Effector memory CD8-positive, alpha-beta T cell (primary cell): ENCODE results near the gene WNT4.

Source experiments
- ATAC-seq: fragments of 150-1000 bp; cut with Tn5 transposase; replicated peaks from 2 replicates; pipeline ENCODE4 v1.10.0; 2021; ENCODE audit warnings: mild to moderate bottlenecking, moderate library complexity
- DNase-seq, 3 experiments: peaks; one replicate each; pipeline ENCODE4 v3.0.0; 2021
- H3K27ac Mint-ChIP-seq, 2 donors: one replicate each; pipeline ENCODE4 v1.8.0; 2022; ENCODE audit warnings: mild to moderate bottlenecking in 2 of 2, mixed read lengths in 2 of 2, moderate library complexity in 2 of 2
- H3K27me3 Mint-ChIP-seq, 2 donors: one replicate each; pipeline ENCODE4 v1.8.0; 2022; ENCODE audit warnings: mixed read lengths in 2 of 2
- H3K36me3 Mint-ChIP-seq: one replicate; pipeline ENCODE4 v1.8.0; 2022; ENCODE audit warnings: mild to moderate bottlenecking, moderate library complexity, mixed read lengths; ENCODE audit not compliant: insufficient read depth
- H3K4me1 Mint-ChIP-seq, 2 donors: one replicate each; pipeline ENCODE4 v1.8.0; 2022; ENCODE audit warnings: low read depth in 2 of 2, mixed read lengths in 2 of 2
- H3K4me3 Mint-ChIP-seq, 2 donors: one replicate each; pipeline ENCODE4 v1.8.0; 2022; ENCODE audit warnings: mild to moderate bottlenecking in 2 of 2, mixed read lengths in 2 of 2, moderate library complexity in 2 of 2
- H3K9me3 Mint-ChIP-seq, 2 donors: one replicate each; pipeline ENCODE4 v1.8.0; 2022; ENCODE audit warnings: mixed read lengths in 2 of 2

The WNT4 gene

DNA sequence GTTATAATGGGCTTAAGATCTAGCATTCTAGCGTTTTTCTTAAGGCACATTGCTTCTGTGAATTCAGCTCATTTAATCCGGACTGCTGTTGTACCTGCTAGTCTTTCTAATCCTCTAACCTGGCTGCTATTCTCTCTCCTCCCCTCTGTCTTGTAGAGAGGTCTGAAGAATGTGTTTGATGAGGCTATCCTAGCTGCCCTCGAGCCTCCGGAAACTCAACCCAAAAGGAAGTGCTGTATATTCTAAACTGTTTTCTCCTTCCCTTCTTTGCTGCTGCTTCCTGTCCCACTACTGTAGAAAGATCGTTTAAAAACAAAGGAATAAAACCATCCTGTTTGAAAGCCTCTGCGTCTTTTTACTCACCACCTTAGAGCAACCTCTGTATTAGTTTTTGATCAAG is 53.1 kb downstream of the WNT4 start:
- H3K9me3 Mint-ChIP-seq: no peaks in the 10 kb centered on the region
- peak overlapping the region; percentile 69 to 75 for H3K4me3 Mint-ChIP-seq
- no peaks in the 10 kb centered on the region for H3K27me3 Mint-ChIP-seq
- H3K27ac Mint-ChIP-seq: peak overlapping the region; percentile 92 to 93
- peaks cover 52 to 76% of the 10 kb centered on the region in 2 donors for H3K4me1 Mint-ChIP-seq
- DNase-seq: no peak
- ATAC-seq: peak; percentile 38
- peaks cover 97% of the 10 kb centered on the region for H3K36me3 Mint-ChIP-seq

DNA sequence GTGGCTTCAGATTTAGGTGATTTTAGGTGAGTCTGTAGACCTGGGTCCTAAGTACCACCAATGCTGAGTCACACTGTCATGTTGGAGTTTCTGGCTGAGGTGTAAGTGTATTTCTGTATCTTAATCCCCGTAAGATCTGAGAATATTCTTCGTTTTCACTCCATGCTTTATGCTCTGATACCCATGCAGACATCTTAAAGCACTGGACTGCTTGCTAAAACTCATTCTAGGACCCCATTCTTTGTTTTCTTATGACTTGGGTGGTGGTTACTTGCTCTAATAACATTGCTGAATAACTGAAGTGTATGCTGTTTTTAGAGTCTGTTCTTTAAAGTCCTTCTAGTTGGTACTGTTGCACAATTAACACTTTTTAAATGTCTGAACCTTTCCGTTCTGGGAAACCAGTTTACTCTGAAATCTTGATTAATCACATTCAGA is 53.7 kb downstream of the WNT4 start:
- Mint-ChIP-seq H3K36me3 (peaks cover 97% of the 10 kb centered on the region), H3K9me3 (no peaks in the 10 kb centered on the region), H3K27ac (peak overlapping the region; percentile 92 to 93), H3K27me3 (no peaks in the 10 kb centered on the region), H3K4me1 (peaks cover 52 to 78% of the 10 kb centered on the region in 2 donors), H3K4me3 (peak overlapping the region; percentile 69 to 75)
- peak; percentile 28 for ATAC-seq
- DNase-seq: no peak

DNA sequence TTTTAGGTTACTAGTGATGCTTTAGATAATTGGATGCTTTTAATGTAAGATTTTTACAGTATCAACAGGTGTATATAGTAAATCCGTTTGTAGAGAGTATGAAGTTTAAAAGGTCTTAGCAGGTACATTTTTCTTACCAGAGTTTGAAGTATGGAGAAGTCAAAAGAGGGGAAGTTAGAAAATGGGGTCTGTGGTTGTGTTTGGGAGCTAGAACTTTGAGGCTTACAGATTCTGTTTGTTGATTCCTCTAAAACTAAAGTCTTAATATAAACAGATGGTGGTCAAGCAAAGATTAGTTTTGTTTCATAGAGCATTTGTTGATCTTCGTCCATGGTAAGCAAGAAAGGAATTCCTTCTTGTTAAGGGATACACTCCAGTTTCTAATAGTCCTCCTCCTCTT is 54.6 kb downstream of the WNT4 start:
- no peaks in the 10 kb centered on the region for H3K27me3 Mint-ChIP-seq
- DNase-seq (no peak), ATAC-seq (no peak)
- no peaks in the 10 kb centered on the region for H3K9me3 Mint-ChIP-seq
- peaks cover 98% of the 10 kb centered on the region for H3K36me3 Mint-ChIP-seq
- peak overlapping the region; percentile 92 to 93 for H3K27ac Mint-ChIP-seq
- H3K4me1 Mint-ChIP-seq: peaks cover 56 to 81% of the 10 kb centered on the region in 2 donors
- H3K4me3 Mint-ChIP-seq: peak overlapping the region; percentile 69 to 75

- no peaks in the 10 kb centered on the region for H3K27me3 Mint-ChIP-seq
- H3K27ac Mint-ChIP-seq: peak overlapping the region; percentile 54 to 77
- no peak overlapping the region for H3K4me3 Mint-ChIP-seq
- H3K9me3 Mint-ChIP-seq: no peaks in the 10 kb centered on the region
- DNase-seq: no peak
- H3K36me3 Mint-ChIP-seq: peaks cover 98% of the 10 kb centered on the region
- peaks cover 59 to 76% of the 10 kb centered on the region in 2 donors for H3K4me1 Mint-ChIP-seq
- no peak for ATAC-seq
Observed at GRCh38 chr1:22080191-22080590, 62.7 kb downstream of the WNT4 start.

DNA sequence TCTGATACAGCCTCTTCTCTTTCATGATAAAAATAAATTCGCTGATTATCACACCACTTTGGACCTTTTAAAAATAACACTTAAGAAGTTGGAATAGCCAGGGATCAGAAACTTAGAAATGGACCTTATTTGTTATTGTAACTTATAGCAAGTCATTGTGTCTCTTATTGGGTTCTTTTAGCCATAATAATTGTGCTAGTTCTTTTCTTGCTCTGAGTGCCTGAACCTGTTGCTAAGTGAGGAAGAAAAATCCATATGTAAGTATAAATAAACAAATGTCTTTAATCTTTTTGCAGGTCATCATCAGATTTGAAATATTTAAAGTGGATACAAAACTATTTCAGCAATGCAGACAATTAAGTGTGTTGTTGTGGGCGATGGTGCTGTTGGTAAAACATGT is 64.8 kb downstream of the WNT4 start:
- DNase-seq (no peak), ATAC-seq (no peak)
- peaks cover 95% of the 10 kb centered on the region for H3K36me3 Mint-ChIP-seq
- no peaks in the 10 kb centered on the region for H3K27me3 Mint-ChIP-seq
- peak overlapping the region; percentile 38 to 73 for H3K4me3 Mint-ChIP-seq
- H3K9me3 Mint-ChIP-seq: no peaks in the 10 kb centered on the region
- H3K27ac Mint-ChIP-seq: peak overlapping the region; percentile 54 to 77
- peaks cover 62 to 78% of the 10 kb centered on the region in 2 donors for H3K4me1 Mint-ChIP-seq

DNA sequence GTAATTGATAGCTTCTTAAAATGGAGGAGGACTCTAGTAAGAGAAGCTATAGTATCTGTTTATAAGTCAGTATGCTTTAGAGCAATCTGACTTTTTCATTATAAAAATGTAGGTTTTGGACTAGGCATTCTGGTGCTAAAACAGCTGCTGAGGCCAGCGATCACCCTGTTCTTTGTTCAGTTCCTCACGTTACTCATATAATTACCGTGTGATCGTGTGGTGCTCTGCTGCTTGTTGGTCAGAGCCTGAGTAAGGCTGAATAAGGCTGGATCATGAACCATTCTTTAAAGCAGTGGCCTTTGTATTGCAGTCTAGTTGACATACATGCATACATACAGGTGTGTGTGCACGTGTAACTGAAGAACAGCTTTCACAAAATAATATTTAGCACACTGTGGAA is 65.2 kb downstream of the WNT4 start:
- Mint-ChIP-seq H3K27me3 (no peaks in the 10 kb centered on the region), H3K36me3 (peaks cover 95% of the 10 kb centered on the region), H3K27ac (peak overlapping the region; percentile 38 to 64), H3K9me3 (no peaks in the 10 kb centered on the region), H3K4me1 (peaks cover 63 to 82% of the 10 kb centered on the region in 2 donors), H3K4me3 (peak overlapping the region; percentile 38 to 73)
- DNase-seq: no peak
- peak; percentile 25 for ATAC-seq

DNA sequence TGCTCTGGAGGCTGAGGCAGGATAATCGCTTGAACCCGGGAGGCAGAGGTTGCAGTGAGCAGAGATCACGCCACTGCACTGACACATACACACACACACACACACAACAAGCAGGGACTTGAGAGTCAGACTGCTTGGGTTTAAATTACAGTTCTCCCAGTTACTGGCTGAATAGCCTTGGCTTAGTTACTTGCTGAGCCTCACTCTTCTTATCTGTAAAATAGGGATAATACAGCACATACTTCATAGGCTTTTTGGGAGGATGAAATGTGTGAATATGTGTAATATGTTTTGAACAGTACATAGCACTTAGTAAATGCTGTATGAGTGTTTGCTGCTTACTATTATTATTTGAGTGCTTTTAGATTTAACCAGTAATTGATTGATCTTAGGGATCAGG is 66.6 kb downstream of the WNT4 start:
- DNase-seq: no peak
- H3K27ac Mint-ChIP-seq: peak overlapping the region; percentile 38 to 64
- no peaks in the 10 kb centered on the region for H3K9me3 Mint-ChIP-seq
- peaks cover 68 to 88% of the 10 kb centered on the region in 2 donors for H3K4me1 Mint-ChIP-seq
- peak overlapping the region; percentile 12 to 73 for H3K4me3 Mint-ChIP-seq
- H3K27me3 Mint-ChIP-seq: no peaks in the 10 kb centered on the region
- no peak for ATAC-seq
- H3K36me3 Mint-ChIP-seq: peaks cover 92% of the 10 kb centered on the region

DNA sequence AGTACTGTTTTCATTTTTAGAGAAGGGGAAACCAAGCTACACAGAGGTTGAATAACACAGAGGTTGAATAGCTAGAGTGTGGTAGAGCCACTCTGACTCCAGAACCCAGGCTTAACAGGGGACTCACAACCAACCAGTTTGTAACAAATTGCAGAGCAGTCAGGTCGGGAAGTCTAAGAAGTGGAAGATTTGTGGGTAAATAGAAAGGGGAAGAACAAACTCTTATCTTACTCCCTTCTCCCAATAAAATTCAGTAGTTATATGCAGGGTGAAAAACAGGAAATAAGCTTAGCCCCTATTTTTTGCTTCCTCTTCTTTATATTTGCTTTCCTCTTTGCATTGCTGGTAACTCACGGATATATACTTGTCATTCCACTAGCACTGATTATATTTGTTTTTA is 67.2 kb downstream of the WNT4 start:
- Mint-ChIP-seq H3K27ac (peak overlapping the region; percentile 38 to 64), H3K4me3 (peak overlapping the region; percentile 12 to 73), H3K36me3 (peaks cover 92% of the 10 kb centered on the region), H3K9me3 (no peaks in the 10 kb centered on the region), H3K27me3 (no peaks in the 10 kb centered on the region), H3K4me1 (peaks cover 72 to 86% of the 10 kb centered on the region in 2 donors)
- peak; percentile 36 for ATAC-seq
- no peak for DNase-seq

GRCh38 chr1:22074803-22075202 is 68.1 kb downstream of the WNT4 start:
- DNase-seq: no peak
- Mint-ChIP-seq H3K27me3 (no peaks in the 10 kb centered on the region), H3K4me3 (peak overlapping the region; percentile 12 to 73), H3K36me3 (peaks cover 90% of the 10 kb centered on the region), H3K9me3 (no peaks in the 10 kb centered on the region), H3K27ac (peak overlapping the region; percentile 64 to 87), H3K4me1 (peaks cover 73 to 91% of the 10 kb centered on the region in 2 donors)
- no peak for ATAC-seq

GRCh38 chr1:22071511-22071910 is 71.4 kb downstream of the WNT4 start:
- no peaks in the 10 kb centered on the region for H3K9me3 Mint-ChIP-seq
- peaks cover 79% of the 10 kb centered on the region for H3K36me3 Mint-ChIP-seq
- H3K4me3 Mint-ChIP-seq: peak overlapping the region; percentile 50 to 52
- no peaks in the 10 kb centered on the region for H3K27me3 Mint-ChIP-seq
- DNase-seq: no peak
- H3K4me1 Mint-ChIP-seq: peaks cover 71 to 85% of the 10 kb centered on the region in 2 donors
- peak overlapping the region; percentile 76 to 87 for H3K27ac Mint-ChIP-seq
- no peak for ATAC-seq
